ENCODE measurements around the gene FGF22. TPM values are rescaled to one million over a fixed set of nuclear protein-coding genes. Genes with fewer than 3 reads are reported as not detected.
"Not testable (repeated sequence)": the region's sequence is repeated elsewhere in the genome, so short reads cannot be mapped to it uniquely, and the experiment has no call there.

The FGF22 gene
- total and polyA plus RNA-seq, 2 donors: 0.25 TPM; not detected in 1

DNA sequence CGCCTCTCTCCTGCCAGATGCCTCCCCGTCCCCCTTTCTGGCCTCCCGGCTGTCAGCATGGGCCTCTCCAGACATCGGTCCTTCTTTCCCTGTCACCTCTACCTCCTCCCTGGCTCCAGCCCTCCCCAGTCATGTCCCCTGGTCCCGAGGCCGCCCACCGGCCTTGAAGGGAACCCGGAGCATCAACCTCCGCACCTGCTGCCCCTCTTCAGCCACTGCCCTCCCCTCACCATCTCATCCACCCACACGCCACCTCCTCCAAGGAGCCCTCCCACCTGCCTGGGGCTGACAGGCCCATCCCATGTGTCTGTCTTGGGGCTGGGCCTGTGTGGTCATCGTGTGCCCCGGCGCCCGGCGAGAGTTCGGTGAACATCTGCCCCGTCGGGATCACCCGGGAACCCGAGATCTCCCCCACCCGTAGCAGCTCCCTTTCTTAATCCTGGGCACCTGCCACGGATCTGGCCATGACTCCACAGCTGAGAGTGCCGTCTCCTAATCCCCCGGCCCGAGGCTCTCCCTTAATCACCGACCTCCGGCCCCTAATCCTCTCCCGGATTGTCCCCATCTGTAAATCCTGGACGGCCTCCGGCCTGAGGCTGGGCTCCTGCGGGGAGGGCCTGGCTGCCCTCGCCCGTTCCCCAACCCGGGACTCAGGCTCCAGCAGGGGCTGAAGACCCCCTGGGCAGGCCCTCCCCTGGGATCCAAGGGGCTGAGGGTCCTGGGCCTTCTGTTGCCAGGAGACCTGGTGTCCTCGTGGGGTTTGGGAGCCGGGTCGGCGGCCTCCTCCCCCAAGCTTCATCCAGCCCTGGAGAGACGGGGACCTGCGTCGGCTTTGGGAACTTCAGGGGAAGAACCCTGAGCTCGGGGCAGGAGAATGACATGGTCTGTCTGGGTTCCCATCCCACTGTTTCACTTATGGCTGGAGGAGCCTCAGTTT, 44.1 kb upstream of the FGF22 start:
- Histone ChIP-seq H3K9me3 (ENCODE audit: control insufficient read depth in 2 of 2, insufficient read depth in 1 of 2, low read length in 1 of 2) (no peaks in the 10 kb centered on the region), H3K27me3 (ENCODE audit: control insufficient read depth in 2 of 2, insufficient read depth in 1 of 2, low read length in 1 of 2) (peaks cover 29 to 65% of the 10 kb centered on the region in 2 donors), H3K27ac (ENCODE audit: low read depth in 1 of 2, low read length in 1 of 2) (no peak overlapping the region), H3K4me1 (ENCODE audit: control insufficient read depth in 2 of 2, insufficient read depth in 2 of 2, low read length in 2 of 2) (no peaks in the 10 kb centered on the region), H3K4me3 (ENCODE audit: low read length in 2 of 2) (no peak overlapping the region), H3K36me3 (ENCODE audit: control insufficient read depth in 2 of 2, insufficient read depth in 2 of 2, low read length in 1 of 2) (no peaks in the 10 kb centered on the region)
- no peak for DNase-seq (ENCODE audit: low read depth in 6 of 9, low spot score in 9 of 9)
- WGBS: 89% methylated on average over 42 of the region's 42 CpGs

- Histone ChIP-seq H3K4me3 (ENCODE audit: low read length in 2 of 2) (no peak overlapping the region), H3K4me1 (ENCODE audit: control insufficient read depth in 2 of 2, insufficient read depth in 2 of 2, low read length in 2 of 2) (no peaks in the 10 kb centered on the region), H3K27ac (ENCODE audit: low read depth in 1 of 2, low read length in 1 of 2) (no peak overlapping the region), H3K9me3 (ENCODE audit: control insufficient read depth in 2 of 2, insufficient read depth in 1 of 2, low read length in 1 of 2) (peaks cover 0 to 2% of the 10 kb centered on the region in 2 donors), H3K27me3 (ENCODE audit: control insufficient read depth in 2 of 2, insufficient read depth in 1 of 2, low read length in 1 of 2) (peaks cover 22 to 59% of the 10 kb centered on the region in 2 donors), H3K36me3 (ENCODE audit: control insufficient read depth in 2 of 2, insufficient read depth in 2 of 2, low read length in 1 of 2) (no peaks in the 10 kb centered on the region)
- DNase-seq (ENCODE audit: low read depth in 6 of 9, low spot score in 9 of 9): no peak
- 92% methylated on average over 16 of the region's 16 CpGs for WGBS
Measured at GRCh38 chr19:596263-596655, 43.4 kb upstream of the FGF22 start.

DNA sequence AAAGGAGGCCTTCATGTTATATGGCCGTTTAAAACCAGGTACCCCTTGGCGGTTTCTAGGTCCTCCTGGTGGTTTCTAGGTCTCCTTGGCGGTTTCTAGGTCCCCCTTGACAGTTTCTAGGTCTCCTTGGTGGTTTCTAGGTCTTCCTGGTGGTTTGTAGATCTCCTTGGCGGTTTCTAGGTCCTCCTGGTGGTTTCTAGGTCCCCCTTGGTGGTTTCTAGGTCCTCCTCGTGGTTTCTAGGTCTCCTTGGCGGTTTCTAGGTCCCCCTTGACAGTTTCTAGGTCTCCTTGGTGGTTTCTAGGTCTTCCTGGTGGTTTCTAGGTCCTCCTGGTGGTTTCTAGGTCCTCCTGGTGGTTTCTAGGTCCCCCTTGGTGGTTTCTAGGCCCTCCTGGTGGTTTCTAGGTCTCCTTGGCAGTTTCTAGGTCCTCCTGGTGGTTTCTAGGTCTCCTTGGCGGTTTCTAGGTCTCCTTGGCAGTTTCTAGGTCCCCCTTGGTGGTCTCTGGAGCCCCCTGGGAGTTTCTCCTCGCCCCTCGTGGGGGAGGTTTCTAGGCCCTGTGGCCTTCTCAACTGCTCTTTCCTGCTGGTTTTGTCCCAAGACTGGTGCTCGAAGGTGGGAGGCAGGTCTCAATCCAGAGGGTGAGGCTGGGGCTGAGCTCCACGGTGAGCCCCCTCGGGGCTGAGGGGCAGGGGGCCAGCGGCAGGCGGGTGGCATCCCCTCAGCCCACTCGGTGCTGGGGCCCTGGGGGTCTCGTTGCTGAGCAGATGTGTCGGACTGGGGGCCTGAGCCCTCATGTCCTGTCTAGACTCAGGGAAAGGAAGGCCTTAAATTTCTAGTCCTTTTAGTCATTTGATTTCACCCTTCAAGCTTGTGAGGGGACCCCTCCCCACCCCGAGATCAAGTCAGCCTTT, 42.0 kb upstream of the FGF22 start:
- no peak for DNase-seq (ENCODE audit: low read depth in 6 of 9, low spot score in 9 of 9)
- peaks cover 0 to 10% of the 10 kb centered on the region in 2 donors for H3K9me3 ChIP-seq (ENCODE audit: control insufficient read depth in 2 of 2, insufficient read depth in 1 of 2, low read length in 1 of 2)
- H3K27me3 ChIP-seq (ENCODE audit: control insufficient read depth in 2 of 2, insufficient read depth in 1 of 2, low read length in 1 of 2): peaks cover 8 to 45% of the 10 kb centered on the region in 2 donors
- H3K4me3 ChIP-seq (ENCODE audit: low read length in 2 of 2): no peak overlapping the region
- 84% methylated on average over 18 of the region's 18 CpGs for WGBS
- no peaks in the 10 kb centered on the region for H3K4me1 ChIP-seq (ENCODE audit: control insufficient read depth in 2 of 2, insufficient read depth in 2 of 2, low read length in 2 of 2)
- no peak overlapping the region for H3K27ac ChIP-seq (ENCODE audit: low read depth in 1 of 2, low read length in 1 of 2)
- H3K36me3 ChIP-seq (ENCODE audit: control insufficient read depth in 2 of 2, insufficient read depth in 2 of 2, low read length in 1 of 2): no peaks in the 10 kb centered on the region

GRCh38 chr19:601310-601709, 38.4 kb upstream of the FGF22 start:
- WGBS: 94% methylated on average over 28 of the region's 28 CpGs
- Histone ChIP-seq H3K9me3 (ENCODE audit: control insufficient read depth in 2 of 2, insufficient read depth in 1 of 2, low read length in 1 of 2) (peaks cover 0 to 14% of the 10 kb centered on the region in 2 donors), H3K4me1 (ENCODE audit: control insufficient read depth in 2 of 2, insufficient read depth in 2 of 2, low read length in 2 of 2) (no peaks in the 10 kb centered on the region), H3K36me3 (ENCODE audit: control insufficient read depth in 2 of 2, insufficient read depth in 2 of 2, low read length in 1 of 2) (no peaks in the 10 kb centered on the region), H3K4me3 (ENCODE audit: low read length in 2 of 2) (no peak overlapping the region), H3K27me3 (ENCODE audit: control insufficient read depth in 2 of 2, insufficient read depth in 1 of 2, low read length in 1 of 2) (peaks cover 0 to 9% of the 10 kb centered on the region in 2 donors), H3K27ac (ENCODE audit: low read depth in 1 of 2, low read length in 1 of 2) (no peak overlapping the region)
- no peak for DNase-seq (ENCODE audit: low read depth in 6 of 9, low spot score in 9 of 9)

DNA sequence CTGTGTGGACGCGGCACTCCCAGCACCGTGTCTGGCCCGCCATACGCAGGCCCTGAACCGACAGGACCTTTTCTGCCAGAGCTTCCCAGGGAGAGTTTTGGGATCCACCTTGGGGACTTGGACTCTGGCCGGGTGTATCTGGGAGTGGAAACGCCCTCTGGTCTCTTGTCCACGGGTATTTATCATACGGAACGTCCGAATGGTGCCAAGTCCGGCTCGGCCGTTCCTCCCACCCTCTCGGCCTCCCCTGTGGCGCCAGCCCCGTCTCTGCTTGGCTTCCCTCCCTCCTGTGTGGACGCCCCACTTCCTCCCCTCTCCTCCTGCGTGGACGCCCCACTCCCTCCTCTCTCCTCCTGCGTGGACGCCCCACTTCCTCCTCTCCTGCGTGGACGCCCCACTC, 37.9 kb upstream of the FGF22 start:
- H3K27ac ChIP-seq (ENCODE audit: low read depth in 1 of 2, low read length in 1 of 2): no peak overlapping the region
- H3K9me3 ChIP-seq (ENCODE audit: control insufficient read depth in 2 of 2, insufficient read depth in 1 of 2, low read length in 1 of 2): peaks cover 0 to 14% of the 10 kb centered on the region in 2 donors
- peaks cover 0 to 4% of the 10 kb centered on the region in 2 donors for H3K27me3 ChIP-seq (ENCODE audit: control insufficient read depth in 2 of 2, insufficient read depth in 1 of 2, low read length in 1 of 2)
- 92% methylated on average over 25 of the region's 25 CpGs for WGBS
- no peaks in the 10 kb centered on the region for H3K36me3 ChIP-seq (ENCODE audit: control insufficient read depth in 2 of 2, insufficient read depth in 2 of 2, low read length in 1 of 2)
- H3K4me1 ChIP-seq (ENCODE audit: control insufficient read depth in 2 of 2, insufficient read depth in 2 of 2, low read length in 2 of 2): no peaks in the 10 kb centered on the region
- H3K4me3 ChIP-seq (ENCODE audit: low read length in 2 of 2): no peak overlapping the region
- DNase-seq (ENCODE audit: low read depth in 6 of 9, low spot score in 9 of 9): no peak

- H3K4me1 ChIP-seq (ENCODE audit: control insufficient read depth in 2 of 2, insufficient read depth in 2 of 2, low read length in 2 of 2): no peaks in the 10 kb centered on the region
- H3K27me3 ChIP-seq (ENCODE audit: control insufficient read depth in 2 of 2, insufficient read depth in 1 of 2, low read length in 1 of 2): peaks cover 0 to 2% of the 10 kb centered on the region in 2 donors
- H3K27ac ChIP-seq (ENCODE audit: low read depth in 1 of 2, low read length in 1 of 2): no peak overlapping the region
- 86% methylated on average over 35 of the region's 35 CpGs for WGBS
- H3K9me3 ChIP-seq (ENCODE audit: control insufficient read depth in 2 of 2, insufficient read depth in 1 of 2, low read length in 1 of 2): peaks cover 0 to 14% of the 10 kb centered on the region in 2 donors
- H3K36me3 ChIP-seq (ENCODE audit: control insufficient read depth in 2 of 2, insufficient read depth in 2 of 2, low read length in 1 of 2): no peaks in the 10 kb centered on the region
- no peak for DNase-seq (ENCODE audit: low read depth in 6 of 9, low spot score in 9 of 9)
- H3K4me3 ChIP-seq (ENCODE audit: low read length in 2 of 2): no peak overlapping the region
Measured at GRCh38 chr19:602391-603301, 37.0 kb upstream of the FGF22 start.

GRCh38 chr19:603302-603639, 36.4 kb upstream of the FGF22 start:
- H3K27ac ChIP-seq (ENCODE audit: low read depth in 1 of 2, low read length in 1 of 2); H3K27me3 ChIP-seq (ENCODE audit: control insufficient read depth in 2 of 2, insufficient read depth in 1 of 2, low read length in 1 of 2); H3K4me1 ChIP-seq (ENCODE audit: control insufficient read depth in 2 of 2, insufficient read depth in 2 of 2, low read length in 2 of 2); H3K36me3 ChIP-seq (ENCODE audit: control insufficient read depth in 2 of 2, insufficient read depth in 2 of 2, low read length in 1 of 2); H3K4me3 ChIP-seq (ENCODE audit: low read length in 2 of 2); DNase-seq (ENCODE audit: low read depth in 6 of 9, low spot score in 9 of 9): not testable (repeated sequence)
- H3K9me3 ChIP-seq (ENCODE audit: control insufficient read depth in 2 of 2, insufficient read depth in 1 of 2, low read length in 1 of 2): peaks cover 0 to 14% of the 10 kb centered on the region in 2 donors
- WGBS: 98% methylated on average over 13 of the region's 13 CpGs

DNA sequence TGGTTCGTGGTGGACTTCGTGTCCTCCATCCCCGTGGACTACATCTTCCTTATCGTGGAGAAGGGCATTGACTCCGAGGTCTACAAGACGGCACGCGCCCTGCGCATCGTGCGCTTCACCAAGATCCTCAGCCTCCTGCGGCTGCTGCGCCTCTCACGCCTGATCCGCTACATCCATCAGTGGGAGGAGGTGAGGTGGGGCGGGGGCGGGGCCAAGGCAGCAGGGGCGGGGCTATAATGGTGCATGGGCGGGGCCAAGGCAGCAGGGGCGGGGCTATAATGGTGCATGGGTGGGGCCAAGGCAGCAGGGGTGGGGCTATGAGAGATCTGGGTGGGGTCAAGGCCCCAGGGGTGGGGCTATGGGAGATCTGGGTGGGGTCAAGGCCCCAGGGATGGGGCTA, 35.9 kb upstream of the FGF22 start:
- H3K27ac ChIP-seq (ENCODE audit: low read depth in 1 of 2, low read length in 1 of 2); H3K4me1 ChIP-seq (ENCODE audit: control insufficient read depth in 2 of 2, insufficient read depth in 2 of 2, low read length in 2 of 2); H3K36me3 ChIP-seq (ENCODE audit: control insufficient read depth in 2 of 2, insufficient read depth in 2 of 2, low read length in 1 of 2); DNase-seq (ENCODE audit: low read depth in 6 of 9, low spot score in 9 of 9); H3K4me3 ChIP-seq (ENCODE audit: low read length in 2 of 2); H3K27me3 ChIP-seq (ENCODE audit: control insufficient read depth in 2 of 2, insufficient read depth in 1 of 2, low read length in 1 of 2): not testable (repeated sequence)
- H3K9me3 ChIP-seq (ENCODE audit: control insufficient read depth in 2 of 2, insufficient read depth in 1 of 2, low read length in 1 of 2): peaks cover 0 to 14% of the 10 kb centered on the region in 2 donors
- 93% methylated on average over 20 of the region's 20 CpGs for WGBS

Data from thymus (tissue), 11 donors.